NCI-H345 treated with DMSO at 0.1 percent for 48 hours (cell line): ENCODE measurements around the gene PCDHB2.
"Not testable (repeated sequence)": the region's sequence is repeated elsewhere in the genome, so short reads cannot be mapped to it uniquely, and the experiment has no call there.

ENCODE experiments used
- DNase-seq: peaks from one replicate; lab custom pipeline; 2025; ENCODE audit not compliant: unreplicated experiment; lab: John Stamatoyannopoulos, UW

Gene PCDHB2

DNA sequence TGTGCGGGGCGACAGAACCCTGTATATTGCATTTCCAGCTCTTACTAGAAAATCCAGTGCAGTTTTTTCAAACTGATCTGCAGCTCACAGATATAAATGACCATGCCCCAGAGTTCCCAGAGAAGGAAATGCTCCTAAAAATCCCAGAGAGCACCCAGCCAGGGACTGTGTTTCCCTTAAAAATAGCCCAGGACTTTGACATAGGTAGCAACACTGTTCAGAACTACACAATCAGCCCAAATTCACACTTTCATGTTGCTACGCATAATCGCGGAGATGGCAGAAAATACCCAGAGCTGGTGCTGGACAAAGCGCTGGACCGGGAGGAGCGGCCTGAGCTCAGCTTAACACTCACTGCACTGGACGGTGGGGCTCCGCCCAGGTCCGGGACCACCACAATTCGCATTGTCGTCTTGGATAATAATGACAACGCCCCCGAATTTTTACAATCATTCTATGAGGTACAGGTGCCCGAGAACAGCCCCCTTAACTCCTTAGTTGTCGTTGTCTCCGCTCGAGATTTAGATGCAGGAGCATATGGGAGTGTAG is 41.4 kb downstream of the PCDHB2 start:
- no peak for DNase-seq

DNA sequence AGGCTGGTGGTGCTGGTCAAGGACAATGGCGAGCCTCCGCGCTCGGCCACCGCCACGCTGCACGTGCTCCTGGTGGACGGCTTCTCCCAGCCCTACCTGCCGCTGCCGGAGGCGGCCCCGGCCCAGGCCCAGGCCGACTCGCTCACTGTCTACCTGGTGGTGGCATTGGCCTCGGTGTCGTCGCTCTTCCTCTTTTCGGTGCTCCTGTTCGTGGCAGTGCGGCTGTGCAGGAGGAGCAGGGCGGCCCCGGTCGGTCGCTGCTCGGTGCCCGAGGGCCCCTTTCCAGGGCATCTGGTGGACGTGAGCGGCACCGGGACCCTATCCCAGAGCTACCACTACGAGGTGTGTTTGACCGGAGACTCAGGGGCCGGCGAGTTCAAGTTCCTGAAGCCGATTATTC is 42.9 kb downstream of the PCDHB2 start:
- not testable (repeated sequence) for DNase-seq
